ENCODE data around the gene CEP126. TPM values are rescaled to one million over a fixed set of nuclear protein-coding genes. Genes with fewer than 3 reads are reported as not detected.
"Not testable (repeated sequence)": the region's sequence is repeated elsewhere in the genome, so short reads cannot be mapped to it uniquely, and the experiment has no call there.

The CEP126 gene
- total RNA-seq, 1 donor from 2014 or later: 9.4 TPM

GRCh38 chr11:101974255-101974654, 59.4 kb downstream of the CEP126 start:
- Mint-ChIP-seq H3K36me3 (ENCODE audit: low read depth, unreplicated experiment) (no peaks in the 10 kb centered on the region), H3K27ac (ENCODE audit: unreplicated experiment) (no peak overlapping the region), H3K9me3 (ENCODE audit: unreplicated experiment) (no peaks in the 10 kb centered on the region), H3K27me3 (ENCODE audit: unreplicated experiment) (no peaks in the 10 kb centered on the region), H3K4me1 (ENCODE audit: unreplicated experiment) (no peaks in the 10 kb centered on the region), H3K4me3 (ENCODE audit: unreplicated experiment) (no peak overlapping the region)
- DNase-seq (ENCODE audit: low spot score): no peak
- TF ChIP-seq CTCF (IDR thresholded peaks at IDR 0.05; ENCODE audit: unreplicated experiment): no peak

- no peaks in the 10 kb centered on the region for H3K4me1 Mint-ChIP-seq (ENCODE audit: unreplicated experiment)
- no peak for TF ChIP-seq CTCF (IDR thresholded peaks at IDR 0.05; ENCODE audit: unreplicated experiment)
- no peaks in the 10 kb centered on the region for H3K36me3 Mint-ChIP-seq (ENCODE audit: low read depth, unreplicated experiment)
- no peaks in the 10 kb centered on the region for H3K27me3 Mint-ChIP-seq (ENCODE audit: unreplicated experiment)
- no peak overlapping the region for H3K4me3 Mint-ChIP-seq (ENCODE audit: unreplicated experiment)
- no peak for DNase-seq (ENCODE audit: low spot score)
- H3K9me3 Mint-ChIP-seq (ENCODE audit: unreplicated experiment): no peaks in the 10 kb centered on the region
- no peak overlapping the region for H3K27ac Mint-ChIP-seq (ENCODE audit: unreplicated experiment)
Observed at GRCh38 chr11:101974771-101975170, 60.0 kb downstream of the CEP126 start.

DNA sequence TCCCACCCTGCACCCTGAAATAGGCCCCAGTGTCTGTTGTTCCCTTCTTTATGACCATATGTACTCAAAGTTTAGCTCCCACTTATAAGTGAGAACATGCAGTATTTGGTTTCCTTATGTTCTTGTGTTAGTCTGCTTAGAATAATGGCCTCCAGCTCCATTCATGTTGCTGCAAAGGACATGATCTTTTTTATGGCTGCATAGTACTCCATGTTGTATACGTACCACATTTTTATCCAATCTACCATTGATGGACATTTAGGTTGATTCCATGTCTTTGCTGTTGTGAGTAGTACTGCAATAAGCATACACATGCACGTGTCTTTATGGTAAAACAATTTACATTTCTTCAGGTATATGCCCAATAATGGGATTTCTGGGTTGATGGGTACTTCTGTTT, 60.9 kb downstream of the CEP126 start:
- Mint-ChIP-seq H3K36me3 (ENCODE audit: low read depth, unreplicated experiment) (no peaks in the 10 kb centered on the region), H3K9me3 (ENCODE audit: unreplicated experiment) (no peaks in the 10 kb centered on the region), H3K27ac (ENCODE audit: unreplicated experiment) (no peak overlapping the region), H3K4me3 (ENCODE audit: unreplicated experiment) (no peak overlapping the region), H3K27me3 (ENCODE audit: unreplicated experiment) (no peaks in the 10 kb centered on the region), H3K4me1 (ENCODE audit: unreplicated experiment) (no peaks in the 10 kb centered on the region)
- no peak for DNase-seq (ENCODE audit: low spot score)
- no peak for TF ChIP-seq CTCF (IDR thresholded peaks at IDR 0.05; ENCODE audit: unreplicated experiment)

- peaks cover 5% of the 10 kb centered on the region for H3K4me1 Mint-ChIP-seq (ENCODE audit: unreplicated experiment)
- peaks cover 2% of the 10 kb centered on the region for H3K27me3 Mint-ChIP-seq (ENCODE audit: unreplicated experiment)
- no peaks in the 10 kb centered on the region for H3K9me3 Mint-ChIP-seq (ENCODE audit: unreplicated experiment)
Observed at GRCh38 chr11:101987370-101987769, 72.6 kb downstream of the CEP126 start.

DNA sequence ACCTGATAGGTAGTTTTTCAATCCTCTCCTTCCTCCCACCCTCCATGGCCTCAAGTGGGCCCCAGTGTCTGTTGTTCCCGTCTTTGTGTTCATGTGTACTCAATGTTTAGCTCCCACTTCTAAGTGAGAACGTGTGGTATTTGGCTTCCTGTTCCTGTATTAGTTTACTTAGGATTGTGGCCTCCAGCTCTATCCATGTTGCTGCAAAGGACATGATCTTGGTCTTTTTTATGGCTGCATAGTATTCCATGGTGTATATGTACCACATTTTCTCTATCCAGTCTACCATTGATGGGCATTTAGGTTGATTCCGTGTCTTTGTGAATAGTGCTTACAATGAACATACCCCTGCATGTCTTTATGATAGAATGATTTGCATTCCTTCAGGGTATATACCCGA, 78.4 kb downstream of the CEP126 start:
- no peak for TF ChIP-seq CTCF (IDR thresholded peaks at IDR 0.05; ENCODE audit: unreplicated experiment)
- Mint-ChIP-seq H3K27ac (ENCODE audit: unreplicated experiment) (no peak overlapping the region), H3K36me3 (ENCODE audit: low read depth, unreplicated experiment) (no peaks in the 10 kb centered on the region), H3K4me3 (ENCODE audit: unreplicated experiment) (no peak overlapping the region), H3K4me1 (ENCODE audit: unreplicated experiment) (peaks cover 5% of the 10 kb centered on the region), H3K27me3 (ENCODE audit: unreplicated experiment) (no peaks in the 10 kb centered on the region), H3K9me3 (ENCODE audit: unreplicated experiment) (no peaks in the 10 kb centered on the region)
- no peak for DNase-seq (ENCODE audit: low spot score)

More at GRCh38 chr11:101987370-101987769, 72.6 kb downstream of the CEP126 start:
- no peak for TF ChIP-seq CTCF (IDR thresholded peaks at IDR 0.05; ENCODE audit: unreplicated experiment)
- DNase-seq (ENCODE audit: low spot score): no peak
- no peak overlapping the region for H3K27ac Mint-ChIP-seq (ENCODE audit: unreplicated experiment)
- no peak overlapping the region for H3K4me3 Mint-ChIP-seq (ENCODE audit: unreplicated experiment)
- no peaks in the 10 kb centered on the region for H3K36me3 Mint-ChIP-seq (ENCODE audit: low read depth, unreplicated experiment)

GRCh38 chr11:101994052-101994469, 79.3 kb downstream of the CEP126 start:
- not testable (repeated sequence) for H3K27ac Mint-ChIP-seq (ENCODE audit: unreplicated experiment); H3K4me1 Mint-ChIP-seq (ENCODE audit: unreplicated experiment); H3K4me3 Mint-ChIP-seq (ENCODE audit: unreplicated experiment); DNase-seq (ENCODE audit: low spot score); H3K36me3 Mint-ChIP-seq (ENCODE audit: low read depth, unreplicated experiment); H3K27me3 Mint-ChIP-seq (ENCODE audit: unreplicated experiment); H3K9me3 Mint-ChIP-seq (ENCODE audit: unreplicated experiment)

Measured in endothelial cell (in vitro differentiated cells).